Muscle of arm (tissue), 12 donors: ENCODE data around the gene MTCP1. TPM values are rescaled to one million over a fixed set of nuclear protein-coding genes. Genes with fewer than 3 reads are reported as not detected.

Experiments
- polyA plus RNA-seq, 12 donors: library from polyadenylated mRNA; unstranded; fragments of 120-200 nt; gene quantifications; one replicate each; pipeline ENCODE4 v1.2.1, GENCODE V29; 2013; ENCODE audit not compliant: insufficient read length in 12 of 12

MTCP1 gene
- polyA plus RNA-seq, 12 donors: 13.2 to 21.0 (median 17.5) TPM; not detected in 2

Other genes with a start within 250 kb of the MTCP1 start
- not detected for gene SMIM9, start 236.5 kb downstream of the MTCP1 start, polyA plus RNA-seq
- 10 to 100 TPM in 6 of 12 donors, 1 to 10 TPM in 5, not detected in 1; 6.1 to 29.8 (median 10.6) TPM for gene F8A1, start 184.8 kb downstream of the MTCP1 start, polyA plus RNA-seq
- gene F8, start 48.4 kb downstream of the MTCP1 start, polyA plus RNA-seq: 1 to 10 TPM in 11 of 12 donors, not detected in 1; 1.8 to 8.4 (median 5.4) TPM
- gene FUNDC2, start 44.3 kb downstream of the MTCP1 start, polyA plus RNA-seq: 100 to 1,000 TPM in 9 of 12 donors, 10 to 100 TPM in 2, not detected in 1; 97.6 to 157 (median 139) TPM
- gene CMC4, start within 50 bp of the MTCP1 start, polyA plus RNA-seq: 10 to 100 TPM in 2 of 12 donors, 1 to 10 TPM in 9, not detected in 1; 4.7 to 14.1 (median 8.0) TPM
- 10 to 100 TPM in 11 of 12 donors, not detected in 1; 15.4 to 19.8 (median 17.3) TPM for gene BRCC3, start 372 bp upstream of the MTCP1 start, polyA plus RNA-seq
- 10 to 100 TPM in 11 of 12 donors, not detected in 1; 37.9 to 79.7 (median 73.4) TPM for gene VBP1, start 145.3 kb upstream of the MTCP1 start, polyA plus RNA-seq
- gene RAB39B, start 193.4 kb upstream of the MTCP1 start, polyA plus RNA-seq: under 1 TPM in 10 of 12 donors, not detected in 2; 0.39 to 0.72 (median 0.49) TPM